ENCODE data around the gene DENND1A.

GRCh38 chr9:123639743-123640142 is 290.2 kb downstream of the DENND1A start:
- TF ChIP-seq CTCF (IDR thresholded peaks at IDR 0.05) (no peak), POLR2A (IDR thresholded peaks at IDR 0.05) (no peak), POLR2AphosphoS5 (IDR thresholded peaks at IDR 0.05) (no peak)
